Right ventricle myocardium inferior (tissue), 1 donor: ENCODE data around the gene MMRN2. TPM values are rescaled to one million over a fixed set of nuclear protein-coding genes. Genes with fewer than 3 reads are reported as not detected.

Experiments
- ATAC-seq: fragments of 200-7000 bp; cut with Tn5 transposase; one replicate; pipeline ENCODE4 v1.9.1; 2020; ENCODE audit warnings: mild to moderate bottlenecking, moderate library complexity
- DNase-seq: peaks from one replicate; pipeline ENCODE4 v3.0.0; 2021; ENCODE audit errors: missing footprints
- intact Hi-C: fragments of 100-400 bp; cut with DNase I; formaldehyde crosslinking; loops from one replicate; pipeline ENCODE4 v1.11.0; 2022
- total RNA-seq: library from RNA; stranded (reverse); fragmentation: NEBNext Ultra II Directional; extraction: Animal tissue kit (Norgen Biotek cat#: 25700); gene quantifications from one replicate; pipeline ENCODE4 v1.2.1, GENCODE V29; 2021
- donor health status: DM: no; HTN: yes; CAD: no; lungs with severe emphysema.

Gene MMRN2
- total RNA-seq, 1 donor from 2014 or later = 35.8 TPM

DNA sequence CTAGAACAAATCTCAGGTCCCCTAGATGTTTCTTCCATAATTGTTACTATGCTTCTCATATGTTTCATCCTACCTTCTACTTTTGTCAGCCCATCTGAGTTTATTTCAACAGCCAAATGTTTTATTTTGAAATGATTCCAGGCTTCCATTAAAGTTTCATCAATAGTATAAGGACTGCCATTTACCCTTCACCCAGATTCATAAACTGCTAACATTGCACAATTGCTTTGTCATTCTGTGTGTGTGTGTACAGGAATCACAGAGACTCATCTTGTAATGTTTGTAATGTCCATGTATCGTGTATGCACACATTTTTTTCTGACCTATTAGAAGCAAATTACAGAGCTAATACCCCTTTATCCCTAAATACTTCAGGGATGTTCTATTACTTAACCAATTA is 25.5 kb downstream of the MMRN2 start:
- ATAC-seq = no peak
- DNase-seq = no peak
- intact Hi-C loops = no loop called here

DNA sequence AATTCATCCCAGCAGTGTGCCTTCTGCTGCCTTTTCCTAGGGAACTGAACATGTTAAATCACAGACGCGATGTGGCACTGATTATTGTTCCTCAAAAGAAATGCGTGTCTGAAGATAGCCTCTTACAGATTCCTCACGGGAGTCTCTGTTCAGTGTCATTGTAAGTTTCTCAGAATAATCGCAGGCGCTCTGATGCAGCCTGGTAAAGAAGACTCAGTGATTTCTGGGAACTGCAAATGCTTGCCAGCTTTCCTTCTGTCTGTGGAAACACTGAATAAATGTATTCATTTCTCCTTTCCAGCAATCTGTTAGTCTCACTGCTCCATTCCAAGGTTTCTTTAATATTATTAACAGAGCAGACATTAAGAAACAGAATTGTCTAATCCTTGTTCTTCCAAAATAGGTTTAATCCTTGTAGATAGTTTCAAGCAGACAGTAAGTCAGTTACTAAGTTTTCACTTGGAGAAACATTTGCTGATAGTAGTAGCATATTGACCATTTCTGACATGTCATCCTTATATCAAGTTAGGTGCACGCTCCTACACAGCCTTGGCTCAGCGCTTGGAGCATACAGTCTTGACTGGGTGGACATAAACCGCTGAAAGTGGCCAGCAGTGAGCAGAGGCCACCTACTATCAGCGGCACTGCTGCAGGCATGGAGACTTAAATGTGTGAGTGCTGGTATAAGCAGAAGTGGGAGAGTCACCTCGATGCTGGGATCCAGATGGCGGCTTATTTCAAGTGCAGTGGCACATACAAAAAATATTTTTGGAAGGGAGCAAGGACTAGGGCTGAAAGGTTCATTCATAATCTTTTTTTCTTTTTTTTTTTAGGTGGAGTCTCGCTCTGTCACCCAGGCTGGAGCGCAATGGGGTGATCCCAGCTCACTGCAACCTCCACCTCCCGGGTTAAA is 27.7 kb downstream of the MMRN2 start:
- ATAC-seq = no peak
- intact Hi-C loops = no loop called here
- no peak for DNase-seq

- intact Hi-C loops = no loop called here
- DNase-seq (no peak), ATAC-seq (peak; percentile 15)
Measured at GRCh38 chr10:86922553-86922961, 34.9 kb downstream of the MMRN2 start.

DNA sequence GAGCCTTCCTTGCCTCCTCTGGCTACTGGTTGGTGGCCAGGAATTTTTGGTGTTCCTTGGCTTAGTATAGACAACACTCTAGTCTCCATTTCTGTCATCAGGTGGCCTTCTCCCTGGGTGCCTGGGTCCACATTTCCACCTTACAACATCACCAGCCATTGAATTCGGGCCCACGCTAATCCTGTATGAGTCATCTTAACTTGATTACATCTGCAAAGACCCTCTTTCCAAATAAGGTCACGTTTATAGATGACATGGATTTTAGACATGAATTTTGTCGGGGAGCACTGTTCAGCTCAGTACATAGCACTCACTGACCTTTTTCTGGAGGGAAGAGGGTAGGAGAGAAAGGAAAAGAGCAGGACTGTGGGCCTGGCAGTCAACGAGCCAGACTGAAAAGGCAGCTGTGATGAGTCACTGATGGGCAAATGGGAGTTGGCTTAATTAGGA is 39.4 kb downstream of the MMRN2 start:
- intact Hi-C loops = no loop called here
- ATAC-seq = peak; percentile 40

DNA sequence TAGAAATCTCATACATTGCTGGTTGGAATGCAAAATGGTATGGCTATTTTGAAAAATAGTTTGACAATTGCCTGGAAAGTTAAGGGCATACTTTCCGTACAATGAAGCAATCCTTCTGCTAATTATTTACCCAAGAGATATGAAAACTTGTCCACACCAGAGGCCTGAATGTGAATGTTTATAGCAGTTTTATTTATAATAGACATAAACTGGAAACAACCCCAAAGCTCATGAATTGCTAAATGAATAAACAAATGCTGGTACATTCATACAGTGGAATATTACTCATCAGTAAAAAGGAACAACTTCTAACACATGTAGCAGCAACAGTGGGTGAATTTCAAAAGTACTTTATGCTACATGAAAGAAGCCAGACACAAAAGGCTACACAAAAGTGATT is 42.7 kb downstream of the MMRN2 start:
- intact Hi-C loops = no loop called here
- no peak for ATAC-seq
- DNase-seq = no peak

More for the DNA sequence above, 39.4 kb downstream of the MMRN2 start:
- no peak for DNase-seq

GRCh38 chr10:86905429-86905828 is 52.0 kb downstream of the MMRN2 start:
- intact Hi-C loops = no loop called here
- DNase-seq (no peak), ATAC-seq (no peak)

DNA sequence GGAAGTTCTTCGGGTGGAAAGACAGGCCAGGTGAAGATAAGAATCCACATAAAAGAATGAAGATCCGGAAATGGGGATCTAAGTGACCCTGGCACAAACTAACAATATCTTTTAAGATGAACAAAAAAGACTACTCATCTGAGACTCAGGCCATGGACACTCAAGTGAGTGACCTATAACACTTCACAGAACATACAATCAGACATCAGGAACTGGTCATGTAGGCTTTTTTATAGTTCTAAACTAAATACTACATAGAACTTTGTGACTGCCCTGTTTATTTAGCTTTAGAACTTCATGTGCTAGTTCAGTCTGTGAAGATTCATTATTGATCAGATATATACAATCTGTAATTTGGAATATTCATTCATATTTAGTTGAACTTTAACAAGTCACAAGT is 52.8 kb downstream of the MMRN2 start:
- no peak for ATAC-seq
- intact Hi-C loops = no loop called here
- no peak for DNase-seq

- peak; percentile 84 for DNase-seq
- ATAC-seq = peak; percentile 93
- intact Hi-C loops = no loop called here
Measured at GRCh38 chr10:86900955-86901354, 56.5 kb downstream of the MMRN2 start.

GRCh38 chr10:86899670-86900276 is 57.6 kb downstream of the MMRN2 start:
- no peak for DNase-seq
- peak; percentile 65 for ATAC-seq
- intact Hi-C loops = loop anchor here (1.0 to 5.0 kb wide), 2 partner anchors 172 to 188 kb away; no protein-coding TSS in a partner anchor

GRCh38 chr10:86899132-86899531 is 58.3 kb downstream of the MMRN2 start:
- DNase-seq (no peak), ATAC-seq (no peak)
- intact Hi-C loops = loop anchor here (1.0 to 5.0 kb wide), 2 partner anchors 172 to 188 kb away; no protein-coding TSS in a partner anchor

- ATAC-seq (no peak), DNase-seq (no peak)
- intact Hi-C loops = loop anchor here (5.0 kb wide), 1 partner anchor 171 kb away; no protein-coding TSS in a partner anchor
Measured at GRCh38 chr10:86898511-86898910, 58.9 kb downstream of the MMRN2 start.

DNA sequence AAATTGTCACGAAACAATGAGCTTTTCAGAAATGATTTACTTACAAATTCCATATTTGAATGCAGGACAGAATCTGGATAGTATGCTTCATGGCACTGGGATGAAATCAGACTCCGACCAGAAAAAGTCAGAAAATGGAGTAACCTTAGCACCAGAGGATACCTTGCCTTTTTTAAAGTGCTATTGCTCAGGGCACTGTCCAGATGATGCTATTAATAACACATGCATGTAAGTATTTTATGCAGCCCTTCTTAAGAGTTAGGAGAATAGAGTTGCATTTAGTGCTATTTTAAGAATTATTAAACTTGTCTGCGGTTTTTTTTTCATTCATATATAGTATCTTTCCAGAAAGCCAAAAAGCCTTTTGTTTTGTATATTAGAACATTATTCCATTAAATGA is 67.4 kb downstream of the MMRN2 start:
- intact Hi-C loops = loop anchor here (5.0 kb wide), 1 partner anchor 133 kb away; the partner anchor contains the start of gene BMPR1A
- DNase-seq (no peak), ATAC-seq (peak; percentile 51)

DNA sequence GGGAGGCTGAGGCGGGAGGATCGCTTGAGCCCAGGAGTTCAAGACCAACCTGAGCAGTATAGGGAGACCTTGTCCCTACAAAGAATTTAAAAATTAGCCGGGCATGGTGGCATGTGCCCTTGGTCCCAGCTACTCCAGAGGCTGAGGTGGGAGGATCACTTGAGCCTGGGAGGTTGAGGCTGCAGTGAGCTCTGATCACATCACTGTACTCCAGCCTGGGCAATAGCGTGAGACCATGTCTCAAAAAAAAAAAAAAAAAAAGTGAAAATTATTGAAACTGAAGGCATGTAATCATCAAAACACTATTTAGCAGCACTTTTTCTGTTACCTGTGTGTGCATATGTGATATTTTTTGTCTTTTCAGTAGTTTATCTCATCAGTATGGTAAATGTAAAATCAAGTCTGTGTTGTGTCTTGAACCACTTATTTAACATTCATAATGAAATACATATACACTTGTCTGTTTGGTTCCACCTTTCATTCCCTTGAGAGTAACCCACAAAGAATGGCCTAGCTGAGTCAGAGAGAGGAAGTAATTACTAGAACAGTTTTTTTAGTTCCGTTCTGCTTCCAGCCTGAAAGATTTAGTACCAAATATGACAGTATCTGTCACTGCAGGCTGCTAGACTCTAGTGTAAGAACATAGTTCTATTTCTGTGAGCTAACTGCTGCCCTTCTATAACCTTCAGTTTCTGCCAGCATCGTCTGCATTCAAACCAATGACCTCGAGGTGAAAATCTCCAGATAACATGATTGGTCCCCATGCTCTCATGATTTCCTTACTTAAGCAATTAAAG is 68.6 kb downstream of the MMRN2 start:
- DNase-seq = no peak
- intact Hi-C loops = loop anchor here (5.0 kb wide), 1 partner anchor 131 kb away; the partner anchor contains the start of gene BMPR1A
- peak; percentile 76 for ATAC-seq

Other genes starting within 250 kb of the MMRN2 start
- gene BMPR1A, start 201.0 kb downstream of the MMRN2 start, total RNA-seq = 53.2 TPM
- gene SNCG, start 984 bp upstream of the MMRN2 start, total RNA-seq = 24.7 TPM
- 54.6 TPM for gene ADIRF, start 10.9 kb upstream of the MMRN2 start, total RNA-seq
- not detected for gene FAM25A, start 62.7 kb upstream of the MMRN2 start, total RNA-seq
- gene GLUD1, start 137.2 kb upstream of the MMRN2 start, total RNA-seq = 104 TPM
- gene SHLD2, start 137.6 kb upstream of the MMRN2 start, total RNA-seq = 13.5 TPM